GM21526 (cell line): Measurements from ENCODE around the gene PLK5.

Experiments used
- ATAC-seq: cut with Tn5 transposase; IDR thresholded peaks from one replicate; pipeline ENCODE4 v1.9.1; 2021; ENCODE audit warnings: moderate library complexity; ENCODE audit not compliant: unreplicated experiment, low FRiP score

PLK5 gene

GRCh38 chr19:1549332-1549945 is 25.6 kb downstream of the PLK5 start:
- no peak for ATAC-seq

- ATAC-seq: no peak
Observed at GRCh38 chr19:1551068-1552040, 27.5 kb downstream of the PLK5 start.

- ATAC-seq: no peak
Observed at GRCh38 chr19:1553415-1553814, 29.5 kb downstream of the PLK5 start.

GRCh38 chr19:1554968-1555367 is 31.1 kb downstream of the PLK5 start:
- no peak for ATAC-seq

GRCh38 chr19:1555487-1556389 is 31.9 kb downstream of the PLK5 start:
- ATAC-seq: no peak

GRCh38 chr19:1556390-1557070 is 32.7 kb downstream of the PLK5 start:
- ATAC-seq: no peak

- ATAC-seq: no peak
Observed at GRCh38 chr19:1558552-1558951, 34.7 kb downstream of the PLK5 start.

GRCh38 chr19:1560286-1560882 is 36.5 kb downstream of the PLK5 start:
- ATAC-seq: no peak

GRCh38 chr19:1561236-1561842 is 37.5 kb downstream of the PLK5 start:
- no peak for ATAC-seq

GRCh38 chr19:1563251-1563650 is 39.4 kb downstream of the PLK5 start:
- no peak for ATAC-seq

- ATAC-seq: no peak
Observed at GRCh38 chr19:1566392-1567115, 42.7 kb downstream of the PLK5 start.

- no peak for ATAC-seq
Observed at GRCh38 chr19:1567116-1567847, 43.4 kb downstream of the PLK5 start.

GRCh38 chr19:1567848-1568227 is 44.0 kb downstream of the PLK5 start:
- no peak for ATAC-seq

GRCh38 chr19:1568320-1569019 is 44.6 kb downstream of the PLK5 start, which contains the start of gene MEX3D:
Gene MEX3D, minus strand, starts transcription at chr19:1568325. Its CDS starts 267 bp downstream, at chr19:1568058.
- ATAC-seq: no peak

- ATAC-seq: no peak
Observed at GRCh38 chr19:1569997-1570396, 46.1 kb downstream of the PLK5 start.

GRCh38 chr19:1570836-1571235 is 47.0 kb downstream of the PLK5 start:
- no peak for ATAC-seq

GRCh38 chr19:1571358-1571757 is 47.5 kb downstream of the PLK5 start:
- no peak for ATAC-seq
